HEK293 (cell line): ENCODE data around the gene TMEM203.

ENCODE experiments used
- BCL11A ChIP-seq: fragments of 450-650 bp; formaldehyde crosslinking; IDR thresholded peaks from 2 replicates; pipeline ENCODE4 v1.5.1; 2016; ENCODE audit warnings: low read depth, missing biosample characterization, missing genetic modification characterization
- CTCF ChIP-seq: fragments of 450-650 bp; formaldehyde crosslinking; IDR thresholded peaks from 2 replicates; pipeline ENCODE4 v1.5.1; 2016; ENCODE audit warnings: missing biosample characterization, missing genetic modification characterization
- ELK4 ChIP-seq: IDR thresholded peaks from 2 replicates; pipeline ENCODE4 v1.6.1; 2011; ENCODE audit warnings: mild to moderate bottlenecking, low read depth, low read length, borderline replicate concordance
- GLIS1 ChIP-seq: fragments of 450-650 bp; formaldehyde crosslinking; IDR thresholded peaks from 2 replicates; pipeline ENCODE4 v1.5.1; 2016; ENCODE audit warnings: missing biosample characterization, missing genetic modification characterization
- GLIS2 ChIP-seq: fragments of 450-650 bp; formaldehyde crosslinking; IDR thresholded peaks from 2 replicates; pipeline ENCODE4 v1.5.1; 2016; ENCODE audit warnings: missing biosample characterization, missing genetic modification characterization
- IKZF3 ChIP-seq: fragments of 450-650 bp; IDR thresholded peaks from 2 replicates; pipeline ENCODE4 v1.5.0; 2018; ENCODE audit warnings: missing biosample characterization, mild to moderate bottlenecking, missing genetic modification characterization, moderate library complexity
- KLF10 ChIP-seq: fragments of 450-650 bp; IDR thresholded peaks from 2 replicates; pipeline ENCODE4 v1.5.1; 2018; ENCODE audit warnings: missing biosample characterization, mild to moderate bottlenecking, missing genetic modification characterization
- KLF17 ChIP-seq: fragments of 450-650 bp; formaldehyde crosslinking; IDR thresholded peaks from 2 replicates; pipeline ENCODE4 v1.5.1; 2016; ENCODE audit warnings: missing biosample characterization, missing genetic modification characterization
- PATZ1 ChIP-seq: fragments of 450-650 bp; formaldehyde crosslinking; IDR thresholded peaks from 2 replicates; pipeline ENCODE4 v1.5.1; 2016; ENCODE audit warnings: missing biosample characterization, missing genetic modification characterization
- WT1 ChIP-seq: fragments of 450-650 bp; formaldehyde crosslinking; IDR thresholded peaks from 2 replicates; pipeline ENCODE4 v1.5.1; 2016; ENCODE audit warnings: missing biosample characterization, missing genetic modification characterization
- ZBTB10 ChIP-seq: fragments of 450-650 bp; formaldehyde crosslinking; IDR thresholded peaks from 2 replicates; pipeline ENCODE4 v1.5.1; 2016; ENCODE audit warnings: missing biosample characterization, missing genetic modification characterization
- ZBTB8A ChIP-seq: fragments of 450-650 bp; formaldehyde crosslinking; IDR thresholded peaks from 2 replicates; pipeline ENCODE4 v1.5.1; 2016; ENCODE audit warnings: missing biosample characterization, missing genetic modification characterization
- ZEB2 ChIP-seq: fragments of 450-650 bp; formaldehyde crosslinking; IDR thresholded peaks from 2 replicates; pipeline ENCODE4 v1.5.1; 2016; ENCODE audit warnings: missing biosample characterization, missing genetic modification characterization
- ZNF274 ChIP-seq, 2 experiments: fragments of 200-500 bp in 1 of 2; fragments of 450-650 bp in 1 of 2; sonication (Bioruptor generic) in 1 of 2; formaldehyde crosslinking in 1 of 2; IDR thresholded peaks; 2 replicates each; pipeline versions ENCODE4 v1.5.1 to v1.6.1; 2014 to 2016; ENCODE audit warnings: borderline replicate concordance in 1 of 2, inconsistent platforms in 1 of 2, low read length in 1 of 2, missing biosample characterization in 1 of 2, missing genetic modification characterization in 1 of 2
- ZNF394 ChIP-seq: fragments of 450-650 bp; formaldehyde crosslinking; IDR thresholded peaks from 2 replicates; pipeline ENCODE4 v1.5.1; 2016; ENCODE audit warnings: missing biosample characterization, missing genetic modification characterization, mild to moderate bottlenecking, moderate library complexity, borderline replicate concordance
- ZNF488 ChIP-seq: fragments of 450-650 bp; formaldehyde crosslinking; IDR thresholded peaks from 2 replicates; pipeline ENCODE4 v1.5.1; 2016; ENCODE audit warnings: missing biosample characterization, missing genetic modification characterization
- ZNF513 ChIP-seq: fragments of 450-650 bp; IDR thresholded peaks from 2 replicates; pipeline ENCODE4 v1.5.1; 2018; ENCODE audit warnings: missing biosample characterization, missing genetic modification characterization
- ZNF623 ChIP-seq: fragments of 450-650 bp; formaldehyde crosslinking; IDR thresholded peaks from 2 replicates; pipeline ENCODE4 v1.5.1; 2016; ENCODE audit warnings: missing biosample characterization, missing genetic modification characterization
- ZNF645 ChIP-seq: fragments of 450-650 bp; formaldehyde crosslinking; IDR thresholded peaks from 2 replicates; pipeline ENCODE4; 2016; ENCODE audit warnings: missing biosample characterization, missing genetic modification characterization
- ZNF777 ChIP-seq: fragments of 450-650 bp; formaldehyde crosslinking; IDR thresholded peaks from 2 replicates; pipeline ENCODE4 v1.5.1; 2017; ENCODE audit warnings: missing biosample characterization, missing genetic modification characterization, borderline replicate concordance
- ZNF792 ChIP-seq: fragments of 450-650 bp; formaldehyde crosslinking; IDR thresholded peaks from 2 replicates; pipeline ENCODE4 v1.5.1; 2016; ENCODE audit warnings: missing biosample characterization, missing genetic modification characterization
- ZSCAN16 ChIP-seq: fragments of 450-650 bp; formaldehyde crosslinking; IDR thresholded peaks from 2 replicates; pipeline ENCODE4 v1.5.1; 2016; ENCODE audit warnings: missing biosample characterization, missing genetic modification characterization
- ZSCAN23 ChIP-seq: fragments of 450-650 bp; formaldehyde crosslinking; IDR thresholded peaks from 2 replicates; pipeline ENCODE4 v1.5.1; 2016; ENCODE audit warnings: missing biosample characterization, missing genetic modification characterization
- ZSCAN30 ChIP-seq: fragments of 450-650 bp; IDR thresholded peaks from 2 replicates; pipeline ENCODE4 v1.5.1; 2018; ENCODE audit warnings: missing biosample characterization, mild to moderate bottlenecking, missing genetic modification characterization, moderate library complexity

The TMEM203 gene

GRCh38 chr9:137254624-137255447, 49.4 kb upstream of the TMEM203 start, which contains the start of gene NELFB (continued):
- TF ChIP-seq PATZ1 (tag by site-specific recombination) (peak; percentile 75), ZBTB10 (tag by site-specific recombination) (no peak), ZNF488 (tag by site-specific recombination) (no peak), ELK4 (no peak), ZEB2 (0 out of 2 replicates have a peak, but pooled peaks have one; percentile 36), ZSCAN16 (no peak), ZBTB8A (tag by site-specific recombination) (peak; percentile 100), ZSCAN30 (tag by site-specific recombination) (peak; percentile 55; the same call in 1 of the 2 replicates), GLIS1 (tag by site-specific recombination) (no peak), IKZF3 (tag by site-specific recombination) (peak; percentile 38; the same call in 1 of the 2 replicates), ZNF792 (tag by site-specific recombination) (no peak), ZNF513 (peak; percentile 20; the same call in 1 of the 2 replicates), ZNF394 (tag by site-specific recombination) (no peak), ZSCAN23 (tag by site-specific recombination) (no peak), GLIS2 (tag by site-specific recombination) (peak; percentile 17; the same call in 1 of the 2 replicates), BCL11A (tag by site-specific recombination) (no peak), WT1 (tag by site-specific recombination) (peak; percentile 59), ZNF777 (tag by site-specific recombination) (no peak), ZNF274 (IDR thresholded peaks at IDR 0.05; ENCODE audit: low read length) (no peak), ZNF274 (tag by site-specific recombination; IDR thresholded peaks at IDR 0.05; ENCODE audit: borderline replicate concordance) (no peak), ZNF645 (tag by site-specific recombination) (no peak), KLF10 (tag by site-specific recombination) (peak; percentile 70), KLF17 (tag by site-specific recombination) (no peak; the same call in 1 of the 2 replicates), ZNF623 (no peak), CTCF (peak; percentile 45; the same call in 1 of the 2 replicates)
